HepG2 (cell line): ENCODE measurements around the gene ZC3H15. TPM values are rescaled to one million over a fixed set of nuclear protein-coding genes. Genes with fewer than 3 reads are reported as not detected.

ENCODE experiments used
- CENPX ChIP-seq: sonication (generic); formaldehyde crosslinking; IDR thresholded peaks from 2 replicates; pipeline ENCODE4 v1.9.0; 2021; ENCODE audit warnings: mild to moderate bottlenecking, missing genetic modification reagents, moderate library complexity
- GPN1 ChIP-seq: sonication (generic); formaldehyde crosslinking; IDR thresholded peaks from 2 replicates; pipeline ENCODE4 v1.5.1; 2020; ENCODE audit warnings: missing genetic modification reagents, borderline replicate concordance
- JDP2 ChIP-seq: sonication (generic); formaldehyde crosslinking; IDR thresholded peaks from 2 replicates; pipeline ENCODE4 v1.8.1; 2022; ENCODE audit warnings: missing genetic modification reagents, borderline replicate concordance
- KLF15 ChIP-seq: sonication (generic); formaldehyde crosslinking; IDR thresholded peaks from 2 replicates; pipeline ENCODE4 v1.8.1; 2023; ENCODE audit warnings: borderline replicate concordance, mild to moderate bottlenecking, inconsistent platforms, missing genetic modification reagents, mixed read lengths
- NR0B2 ChIP-seq: sonication (generic); formaldehyde crosslinking; IDR thresholded peaks from 2 replicates; pipeline ENCODE4 v1.4.0; 2020; ENCODE audit warnings: mild to moderate bottlenecking, missing genetic modification reagents
- SCMH1 ChIP-seq: sonication (generic); formaldehyde crosslinking; IDR thresholded peaks from 2 replicates; pipeline ENCODE4 v1.9.0; 2021; ENCODE audit warnings: missing genetic modification reagents, mild to moderate bottlenecking, borderline replicate concordance
- ZBTB26 ChIP-seq: IDR thresholded peaks from 2 replicates; pipeline ENCODE4 v1.6.1; 2016; ENCODE audit warnings: missing compliant biosample characterization, missing genetic modification reagents, borderline replicate concordance
- ZBTB37 ChIP-seq: sonication (generic); formaldehyde crosslinking; IDR thresholded peaks from 2 replicates; pipeline ENCODE4 v1.4.0; 2020; ENCODE audit warnings: mild to moderate bottlenecking, missing genetic modification reagents
- ZNF136 ChIP-seq: sonication (generic); formaldehyde crosslinking; IDR thresholded peaks from 2 replicates; pipeline ENCODE4 v1.8.1; 2022; ENCODE audit warnings: low read depth, mild to moderate bottlenecking, moderate library complexity, missing genetic modification reagents
- ZNF432 ChIP-seq: sonication (generic); formaldehyde crosslinking; IDR thresholded peaks from 2 replicates; pipeline ENCODE4 v1.5.0; 2020; ENCODE audit warnings: missing genetic modification reagents, mild to moderate bottlenecking, borderline replicate concordance
- ZNF503 ChIP-seq: sonication (generic); formaldehyde crosslinking; IDR thresholded peaks from 2 replicates; pipeline ENCODE4 v1.4.0; 2020; ENCODE audit warnings: missing genetic modification reagents
- ZNF672 ChIP-seq: sonication (generic); formaldehyde crosslinking; IDR thresholded peaks from 2 replicates; pipeline ENCODE4 v1.8.1; 2022; ENCODE audit warnings: missing genetic modification reagents
- ZNF691 ChIP-seq: sonication (generic); formaldehyde crosslinking; IDR thresholded peaks from 2 replicates; pipeline ENCODE4 v1.4.0; 2020; ENCODE audit warnings: missing genetic modification reagents, low read depth, mild to moderate bottlenecking, borderline replicate concordance
- ZNF766 ChIP-seq: sonication (generic); formaldehyde crosslinking; IDR thresholded peaks from 2 replicates; pipeline ENCODE4 v1.5.0; 2020; ENCODE audit warnings: missing genetic modification reagents, borderline replicate concordance
- polyA plus RNA-seq, 8 experiments: library from polyadenylated mRNA; depleted of rRNA in 3 of 8; stranded (reverse) in 7 of 8; unstranded in 1 of 8; fragments of >200 nt; fragmentation: Illumina TruSeq in 4 of 8; extraction: Trizol in 4 of 8; gene quantifications; 2 replicates each; pipeline versions ENCODE4 v1.2.1 to v1.2.3, GENCODE V29; 2011 to 2016; ENCODE audit warnings: low read depth in 4 of 8, missing spikeins in 1 of 8, mixed read lengths in 1 of 8; ENCODE audit not compliant: insufficient read depth in 1 of 8
- total RNA-seq, 5 experiments: library from RNA; depleted of rRNA; stranded (reverse); fragments of >200 nt; fragmentation: Illumina TruSeq; extraction: Trizol; gene quantifications; 2 replicates each; pipeline ENCODE4 v1.2.3, GENCODE V29; 2016; ENCODE audit warnings: low read depth in 1 of 5
- TF ChIP-seq, protein P1 (sequence below): sonication (generic); formaldehyde crosslinking; IDR thresholded peaks from 2 replicates; pipeline ENCODE4 v1.4.0; 2020; ENCODE audit warnings: missing genetic modification reagents
- TF ChIP-seq, protein P2 (sequence below): sonication (generic); formaldehyde crosslinking; IDR thresholded peaks from 2 replicates; pipeline ENCODE4 v1.4.0; 2020; ENCODE audit warnings: low read depth, missing genetic modification reagents

Gene ZC3H15
- total and polyA plus RNA-seq, 2 of the 13 experiments (the other 11 are each of a cell fraction or from before 2014, with no cell fraction given) = 84.6 to 168 TPM

DNA sequence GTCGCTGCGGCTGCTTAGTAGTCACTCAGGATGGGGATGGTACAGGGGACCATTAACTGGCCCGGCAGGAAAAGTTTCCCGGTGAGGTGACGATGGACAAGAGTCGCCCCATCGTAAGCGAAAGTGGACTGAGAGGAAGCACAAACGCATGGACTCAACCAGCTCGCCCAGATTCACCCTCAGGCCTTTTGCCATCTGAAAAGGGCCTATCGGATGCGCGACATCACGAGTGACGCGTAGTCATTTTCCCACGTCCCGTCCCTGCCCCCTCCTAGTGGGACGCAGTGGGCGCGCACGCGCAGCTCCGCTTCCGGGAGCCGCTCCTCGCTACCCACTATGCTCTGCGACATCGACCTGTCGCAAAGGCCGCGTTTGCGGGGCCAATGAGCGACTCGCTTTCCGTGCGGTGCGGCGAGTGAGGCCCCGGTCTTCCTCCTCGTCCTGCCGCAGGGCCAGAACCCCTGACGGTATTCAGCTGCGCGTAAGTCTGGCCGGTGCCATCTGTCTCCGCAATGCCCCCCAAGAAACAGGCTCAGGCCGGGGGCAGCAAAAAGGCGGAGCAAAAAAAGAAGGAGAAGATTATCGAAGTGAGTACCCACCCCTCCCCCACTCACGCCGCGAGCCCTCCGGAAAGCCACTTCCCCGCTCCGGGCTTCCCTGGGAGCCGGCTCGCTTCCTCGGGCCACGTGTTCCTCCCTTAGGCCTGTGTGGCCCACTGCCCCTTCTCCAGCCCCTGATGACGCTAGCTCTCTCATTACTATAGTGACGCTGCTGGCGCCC, at the start of gene ZC3H15 (continued):
- TF ChIP-seq CENPX (CRISPR knock-in tag) (no peak), KLF15 (CRISPR knock-in tag) (0 out of 2 replicates have a peak, but pooled peaks have one; percentile 18), SCMH1 (CRISPR knock-in tag) (no peak), NR0B2 (CRISPR knock-in tag) (peak; percentile 50), ZNF672 (CRISPR knock-in tag) (no peak), ZNF691 (peak; percentile 91; the same call in 1 of the 2 replicates), GPN1 (CRISPR knock-in tag) (0 out of 2 replicates have a peak, but pooled peaks have one; percentile 59), ZNF136 (CRISPR knock-in tag) (peak; percentile 68), ZBTB26 (CRISPR knock-in tag) (peak; percentile 16; the same call in 1 of the 2 replicates), ZBTB37 (CRISPR knock-in tag) (no peak), ZNF503 (no peak), ZNF432 (CRISPR knock-in tag) (no peak), JDP2 (CRISPR knock-in tag) (no peak; the same call in 1 of the 2 replicates), ZNF766 (CRISPR knock-in tag) (peak; percentile 96)
- TF ChIP-seq, protein P1, sequence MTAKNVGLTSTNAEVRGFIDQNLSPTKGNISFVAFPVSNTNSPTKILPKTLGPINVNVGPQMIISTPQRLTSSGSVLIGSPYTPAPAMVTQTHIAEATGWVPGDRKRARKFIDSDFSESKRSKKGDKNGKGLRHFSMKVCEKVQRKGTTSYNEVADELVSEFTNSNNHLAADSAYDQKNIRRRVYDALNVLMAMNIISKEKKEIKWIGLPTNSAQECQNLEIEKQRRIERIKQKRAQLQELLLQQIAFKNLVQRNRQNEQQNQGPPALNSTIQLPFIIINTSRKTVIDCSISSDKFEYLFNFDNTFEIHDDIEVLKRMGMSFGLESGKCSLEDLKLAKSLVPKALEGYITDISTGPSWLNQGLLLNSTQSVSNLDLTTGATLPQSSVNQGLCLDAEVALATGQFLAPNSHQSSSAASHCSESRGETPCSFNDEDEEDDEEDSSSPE (CRISPR knock-in tag) = peak; percentile 53; the same call in 1 of the 2 replicates
- TF ChIP-seq, protein P2, sequence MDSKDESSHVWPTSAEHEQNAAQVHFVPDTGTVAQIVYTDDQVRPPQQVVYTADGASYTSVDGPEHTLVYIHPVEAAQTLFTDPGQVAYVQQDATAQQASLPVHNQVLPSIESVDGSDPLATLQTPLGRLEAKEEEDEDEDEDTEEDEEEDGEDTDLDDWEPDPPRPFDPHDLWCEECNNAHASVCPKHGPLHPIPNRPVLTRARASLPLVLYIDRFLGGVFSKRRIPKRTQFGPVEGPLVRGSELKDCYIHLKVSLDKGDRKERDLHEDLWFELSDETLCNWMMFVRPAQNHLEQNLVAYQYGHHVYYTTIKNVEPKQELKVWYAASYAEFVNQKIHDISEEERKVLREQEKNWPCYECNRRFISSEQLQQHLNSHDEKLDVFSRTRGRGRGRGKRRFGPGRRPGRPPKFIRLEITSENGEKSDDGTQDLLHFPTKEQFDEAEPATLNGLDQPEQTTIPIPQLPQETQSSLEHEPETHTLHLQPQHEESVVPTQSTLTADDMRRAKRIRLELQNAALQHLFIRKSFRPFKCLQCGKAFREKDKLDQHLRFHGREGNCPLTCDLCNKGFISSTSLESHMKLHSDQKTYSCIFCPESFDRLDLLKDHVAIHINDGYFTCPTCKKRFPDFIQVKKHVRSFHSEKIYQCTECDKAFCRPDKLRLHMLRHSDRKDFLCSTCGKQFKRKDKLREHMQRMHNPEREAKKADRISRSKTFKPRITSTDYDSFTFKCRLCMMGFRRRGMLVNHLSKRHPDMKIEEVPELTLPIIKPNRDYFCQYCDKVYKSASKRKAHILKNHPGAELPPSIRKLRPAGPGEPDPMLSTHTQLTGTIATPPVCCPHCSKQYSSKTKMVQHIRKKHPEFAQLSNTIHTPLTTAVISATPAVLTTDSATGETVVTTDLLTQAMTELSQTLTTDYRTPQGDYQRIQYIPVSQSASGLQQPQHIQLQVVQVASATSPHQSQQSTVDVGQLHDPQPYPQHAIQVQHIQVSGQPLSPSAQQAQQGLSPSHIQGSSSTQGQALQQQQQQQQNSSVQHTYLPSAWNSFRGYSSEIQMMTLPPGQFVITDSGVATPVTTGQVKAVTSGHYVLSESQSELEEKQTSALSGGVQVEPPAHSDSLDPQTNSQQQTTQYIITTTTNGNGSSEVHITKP (CRISPR knock-in tag) = peak; percentile 89; the same call in 1 of the 2 replicates
